Right renal pelvis (tissue), 4 donors: ENCODE measurements around the gene NPPB. TPM values are rescaled to one million over a fixed set of nuclear protein-coding genes. Genes with fewer than 3 reads are reported as not detected.

Experiments
- DNase-seq, 4 donors: peaks; one replicate each; pipeline ENCODE4 v3.0.0-alpha.2; 2013; ENCODE audit warnings: low read depth in 4 of 4, low spot score in 3 of 4, missing footprints in 1 of 4
- polyA plus RNA-seq, 4 donors: library from polyadenylated mRNA; unstranded; fragments of 120-200 nt; gene quantifications; one replicate each; pipeline ENCODE4 v1.2.1, GENCODE V29; 2013; ENCODE audit not compliant: insufficient read length in 4 of 4

The NPPB gene
- polyA plus RNA-seq, 4 donors = 0.10 TPM; not detected in 3

- DNase-seq = no peak
These were observed 23.1 kb upstream of the NPPB start for GRCh38 chr1:11881749-11882441.

GRCh38 chr1:11880911-11881748 is 22.4 kb upstream of the NPPB start:
- no peak for DNase-seq

- DNase-seq = no peak
These were observed 21.4 kb upstream of the NPPB start for GRCh38 chr1:11880181-11880575.

GRCh38 chr1:11879311-11880180 is 20.8 kb upstream of the NPPB start:
- DNase-seq = no peak

- no peak for DNase-seq
These were observed 20.1 kb upstream of the NPPB start for GRCh38 chr1:11878891-11879190.

GRCh38 chr1:11878081-11878890 is 19.5 kb upstream of the NPPB start:
- DNase-seq = no peak

- DNase-seq = peak in 2 of 4 donors; percentile 43 to 68
These were observed 18.3 kb upstream of the NPPB start for GRCh38 chr1:11877074-11877473.

- no peak for DNase-seq
These were observed 16.3 kb upstream of the NPPB start for GRCh38 chr1:11875094-11875493.

GRCh38 chr1:11874624-11875023 is 15.9 kb upstream of the NPPB start:
- no peak for DNase-seq

GRCh38 chr1:11874258-11874562 is 15.5 kb upstream of the NPPB start:
- DNase-seq = no peak

- no peak for DNase-seq
These were observed 14.9 kb upstream of the NPPB start for GRCh38 chr1:11873395-11874257.

GRCh38 chr1:11872545-11872944 is 13.8 kb upstream of the NPPB start:
- no peak for DNase-seq

- DNase-seq = no peak
These were observed 11.0 kb upstream of the NPPB start for GRCh38 chr1:11869650-11870207.

- DNase-seq = no peak
These were observed 10.4 kb upstream of the NPPB start for GRCh38 chr1:11869104-11869503.

- DNase-seq = no peak
These were observed 9.7 kb upstream of the NPPB start for GRCh38 chr1:11868331-11868980.

GRCh38 chr1:11862890-11863289 is 4.1 kb upstream of the NPPB start:
- no peak for DNase-seq

GRCh38 chr1:11860587-11860986 is 1.8 kb upstream of the NPPB start:
- no peak for DNase-seq

GRCh38 chr1:11860083-11860482 is 1.3 kb upstream of the NPPB start:
- DNase-seq = no peak
